SK-N-SH (cell line): ENCODE data around the gene TMEM87A.

ENCODE experiments used
- CHD2 ChIP-seq: fragments of 150-350 bp; IDR thresholded peaks from 2 replicates; pipeline ENCODE4 v1.6.1; 2018; ENCODE audit warnings: low read length; ENCODE audit not compliant: partially characterized antibody
- CTCF ChIP-seq: fragments of 200-600 bp; sonication (generic); IDR thresholded peaks from 2 replicates; pipeline ENCODE4 v1.6.1; 2017; ENCODE audit warnings: antibody characterized with exemption, mild to moderate bottlenecking, moderate library complexity
- ELF1 ChIP-seq: IDR thresholded peaks from 2 replicates; pipeline ENCODE4 v1.4.0; 2012
- EZH2phosphoT487 ChIP-seq: fragments of 200-600 bp; sonication (generic); IDR thresholded peaks from 2 replicates; pipeline ENCODE4 v1.6.1; 2017; ENCODE audit warnings: low read depth, mixed run types, mild to moderate bottlenecking, antibody characterized with exemption, moderate library complexity, borderline replicate concordance
- FOXJ3 ChIP-seq: sonication (generic); formaldehyde crosslinking; IDR thresholded peaks from 2 replicates; pipeline ENCODE4 v1.5.1; 2020; ENCODE audit warnings: mild to moderate bottlenecking, missing genetic modification reagents
- FOXM1 ChIP-seq: IDR thresholded peaks from 2 replicates; pipeline ENCODE4 v1.4.0; 2012; ENCODE audit warnings: low read depth, mild to moderate bottlenecking
- POLR2AphosphoS5 ChIP-seq: IDR thresholded peaks from 2 replicates; pipeline ENCODE4 v1.6.1; 2012; ENCODE audit warnings: low read depth, low read length
- RFX5 ChIP-seq: IDR thresholded peaks from 2 replicates; pipeline ENCODE4 v1.6.1; 2012; ENCODE audit warnings: mild to moderate bottlenecking, improper control_type of control experiment, low read length
- YY1 ChIP-seq: IDR thresholded peaks from 2 replicates; pipeline ENCODE4 v1.4.0; 2012; ENCODE audit warnings: low read depth, mild to moderate bottlenecking

GRCh38 chr15:42171122-42171521, 102.1 kb downstream of the TMEM87A start:
- TF ChIP-seq ELF1 (no peak), CTCF (no peak), POLR2AphosphoS5 (no peak), YY1 (no peak), EZH2phosphoT487 (no peak), RFX5 (no peak), FOXJ3 (no peak), FOXM1 (no peak), CHD2 (no peak)
